ENCODE results near the gene SRGAP2. TPM values are rescaled to one million over a fixed set of nuclear protein-coding genes. Genes with fewer than 3 reads are reported as not detected.
A peak's percentile ranks its signal among the peaks of the same experiment; 100 is the strongest.
"Not testable (repeated sequence)": the region's sequence is repeated elsewhere in the genome, so short reads cannot be mapped to it uniquely, and the experiment has no call there.

The SRGAP2 gene
- total RNA-seq, 1 experiment from 2014 or later: 70.1 TPM

GRCh38 chr1:206204159-206204511, 794 bp downstream of the SRGAP2 start:
- BruUV-seq (replicated peaks); DNase-seq; CTCF ChIA-PET; H3K27ac Mint-ChIP-seq (ENCODE audit: unreplicated experiment); H3K9me3 Mint-ChIP-seq (ENCODE audit: low read depth, unreplicated experiment); intact Hi-C loops (cut with micrococcal nuclease; ENCODE audit: unreplicated experiment); H3K27me3 Mint-ChIP-seq (ENCODE audit: unreplicated experiment); H3K4me1 Mint-ChIP-seq (ENCODE audit: low read depth, unreplicated experiment): not testable (repeated sequence)
- Mint-ChIP-seq H3K36me3 (ENCODE audit: insufficient read depth, unreplicated experiment) (peaks cover 17% of the 10 kb centered on the region), H3K4me3 (ENCODE audit: low read depth, unreplicated experiment) (peak overlapping the region; percentile 86)

GRCh38 chr1:206204871-206205270, 1.5 kb downstream of the SRGAP2 start:
- H3K4me1 Mint-ChIP-seq (ENCODE audit: low read depth, unreplicated experiment); intact Hi-C loops (cut with micrococcal nuclease; ENCODE audit: unreplicated experiment); DNase-seq; H3K27me3 Mint-ChIP-seq (ENCODE audit: unreplicated experiment); H3K9me3 Mint-ChIP-seq (ENCODE audit: low read depth, unreplicated experiment); H3K27ac Mint-ChIP-seq (ENCODE audit: unreplicated experiment); CTCF ChIA-PET; BruUV-seq (replicated peaks): not testable (repeated sequence)
- peak overlapping the region; percentile 86 for H3K4me3 Mint-ChIP-seq (ENCODE audit: low read depth, unreplicated experiment)
- H3K36me3 Mint-ChIP-seq (ENCODE audit: insufficient read depth, unreplicated experiment): peaks cover 17% of the 10 kb centered on the region

- peak; percentile 33 for DNase-seq
- H3K27me3 Mint-ChIP-seq (ENCODE audit: unreplicated experiment): not testable (repeated sequence)
- H3K4me3 Mint-ChIP-seq (ENCODE audit: low read depth, unreplicated experiment): peak overlapping the region; percentile 57
These were observed 2.2 kb downstream of the SRGAP2 start for GRCh38 chr1:206205569-206205968.

GRCh38 chr1:206210802-206211201, 7.5 kb downstream of the SRGAP2 start:
- BruUV-seq (replicated peaks); H3K9me3 Mint-ChIP-seq (ENCODE audit: low read depth, unreplicated experiment); H3K36me3 Mint-ChIP-seq (ENCODE audit: insufficient read depth, unreplicated experiment); intact Hi-C loops (cut with micrococcal nuclease; ENCODE audit: unreplicated experiment); H3K27me3 Mint-ChIP-seq (ENCODE audit: unreplicated experiment); CTCF ChIA-PET; H3K4me3 Mint-ChIP-seq (ENCODE audit: low read depth, unreplicated experiment); DNase-seq; H3K4me1 Mint-ChIP-seq (ENCODE audit: low read depth, unreplicated experiment); H3K27ac Mint-ChIP-seq (ENCODE audit: unreplicated experiment): not testable (repeated sequence)

More at GRCh38 chr1:206205569-206205968, 2.2 kb downstream of the SRGAP2 start:
- H3K4me1 Mint-ChIP-seq (ENCODE audit: low read depth, unreplicated experiment); CTCF ChIA-PET; BruUV-seq (replicated peaks); H3K9me3 Mint-ChIP-seq (ENCODE audit: low read depth, unreplicated experiment); intact Hi-C loops (cut with micrococcal nuclease; ENCODE audit: unreplicated experiment); H3K27ac Mint-ChIP-seq (ENCODE audit: unreplicated experiment): not testable (repeated sequence)
- H3K36me3 Mint-ChIP-seq (ENCODE audit: insufficient read depth, unreplicated experiment): peaks cover 17% of the 10 kb centered on the region

GRCh38 chr1:206215600-206216392, 12.5 kb downstream of the SRGAP2 start:
- H3K4me3 Mint-ChIP-seq (ENCODE audit: low read depth, unreplicated experiment); H3K4me1 Mint-ChIP-seq (ENCODE audit: low read depth, unreplicated experiment); H3K27me3 Mint-ChIP-seq (ENCODE audit: unreplicated experiment); H3K36me3 Mint-ChIP-seq (ENCODE audit: insufficient read depth, unreplicated experiment); H3K9me3 Mint-ChIP-seq (ENCODE audit: low read depth, unreplicated experiment); BruUV-seq (replicated peaks); H3K27ac Mint-ChIP-seq (ENCODE audit: unreplicated experiment); intact Hi-C loops (cut with micrococcal nuclease; ENCODE audit: unreplicated experiment); CTCF ChIA-PET; DNase-seq: not testable (repeated sequence)

- H3K9me3 Mint-ChIP-seq (ENCODE audit: low read depth, unreplicated experiment); DNase-seq; H3K27me3 Mint-ChIP-seq (ENCODE audit: unreplicated experiment); H3K4me3 Mint-ChIP-seq (ENCODE audit: low read depth, unreplicated experiment); CTCF ChIA-PET; H3K4me1 Mint-ChIP-seq (ENCODE audit: low read depth, unreplicated experiment); H3K36me3 Mint-ChIP-seq (ENCODE audit: insufficient read depth, unreplicated experiment); intact Hi-C loops (cut with micrococcal nuclease; ENCODE audit: unreplicated experiment); BruUV-seq (replicated peaks); H3K27ac Mint-ChIP-seq (ENCODE audit: unreplicated experiment): not testable (repeated sequence)
These were observed 14.9 kb downstream of the SRGAP2 start for GRCh38 chr1:206218285-206218684.

GRCh38 chr1:206218765-206219164, 15.4 kb downstream of the SRGAP2 start:
- DNase-seq; intact Hi-C loops (cut with micrococcal nuclease; ENCODE audit: unreplicated experiment); H3K27me3 Mint-ChIP-seq (ENCODE audit: unreplicated experiment); H3K36me3 Mint-ChIP-seq (ENCODE audit: insufficient read depth, unreplicated experiment); H3K4me3 Mint-ChIP-seq (ENCODE audit: low read depth, unreplicated experiment); H3K9me3 Mint-ChIP-seq (ENCODE audit: low read depth, unreplicated experiment); H3K27ac Mint-ChIP-seq (ENCODE audit: unreplicated experiment); CTCF ChIA-PET; H3K4me1 Mint-ChIP-seq (ENCODE audit: low read depth, unreplicated experiment); BruUV-seq (replicated peaks): not testable (repeated sequence)

GRCh38 chr1:206219514-206220331, 16.4 kb downstream of the SRGAP2 start:
- H3K27ac Mint-ChIP-seq (ENCODE audit: unreplicated experiment); H3K36me3 Mint-ChIP-seq (ENCODE audit: insufficient read depth, unreplicated experiment); H3K4me1 Mint-ChIP-seq (ENCODE audit: low read depth, unreplicated experiment); H3K27me3 Mint-ChIP-seq (ENCODE audit: unreplicated experiment); intact Hi-C loops (cut with micrococcal nuclease; ENCODE audit: unreplicated experiment); CTCF ChIA-PET; DNase-seq; BruUV-seq (replicated peaks); H3K9me3 Mint-ChIP-seq (ENCODE audit: low read depth, unreplicated experiment): not testable (repeated sequence)
- peak overlapping the region; percentile 39 for H3K4me3 Mint-ChIP-seq (ENCODE audit: low read depth, unreplicated experiment)

GRCh38 chr1:206220332-206221000, 17.1 kb downstream of the SRGAP2 start:
- H3K9me3 Mint-ChIP-seq (ENCODE audit: low read depth, unreplicated experiment); BruUV-seq (replicated peaks); H3K4me1 Mint-ChIP-seq (ENCODE audit: low read depth, unreplicated experiment); intact Hi-C loops (cut with micrococcal nuclease; ENCODE audit: unreplicated experiment); H3K36me3 Mint-ChIP-seq (ENCODE audit: insufficient read depth, unreplicated experiment); H3K27ac Mint-ChIP-seq (ENCODE audit: unreplicated experiment); DNase-seq; CTCF ChIA-PET; H3K27me3 Mint-ChIP-seq (ENCODE audit: unreplicated experiment): not testable (repeated sequence)
- H3K4me3 Mint-ChIP-seq (ENCODE audit: low read depth, unreplicated experiment): peak overlapping the region; percentile 39
